Progenitor cell of endocrine pancreas (in vitro differentiated cells): ENCODE measurements around the gene RASSF3. TPM values are rescaled to one million over a fixed set of nuclear protein-coding genes. Genes with fewer than 3 reads are reported as not detected.

Experiments
- DNase-seq: peaks from one replicate; pipeline ENCODE4 v3.0.0; 2021; ENCODE audit warnings: low spot score; ENCODE audit not compliant: unreplicated experiment
- H3K27ac Mint-ChIP-seq: 2 replicates; pipeline ENCODE4 v1.8.0; 2021; ENCODE audit warnings: mild to moderate bottlenecking, moderate library complexity, mixed read lengths
- H3K27me3 Mint-ChIP-seq: 2 replicates; pipeline ENCODE4 v1.8.0; 2021; ENCODE audit warnings: mixed read lengths
- H3K36me3 Mint-ChIP-seq: 2 replicates; pipeline ENCODE4 v1.8.0; 2022; ENCODE audit warnings: mixed read lengths; ENCODE audit not compliant: insufficient read depth
- H3K4me1 Mint-ChIP-seq: 2 replicates; pipeline ENCODE4 v1.8.0; 2021; ENCODE audit warnings: low read depth, mixed read lengths
- H3K4me3 Mint-ChIP-seq: 2 replicates; pipeline ENCODE4 v1.8.0; 2021; ENCODE audit warnings: low read depth, mild to moderate bottlenecking, moderate library complexity, mixed read lengths
- H3K9me3 Mint-ChIP-seq: 2 replicates; pipeline ENCODE4 v1.8.0; 2021; ENCODE audit warnings: low read depth, mixed read lengths
- CTCF ChIP-seq: fragments of 200-600 bp; sonication (generic); IDR thresholded peaks from one replicate; pipeline ENCODE4 v1.5.0; 2021; ENCODE audit warnings: antibody characterized with exemption, mild to moderate bottlenecking; ENCODE audit not compliant: unreplicated experiment
- microRNA-seq: library from miRNA; unstranded; fragments of <30 nt; microRNA quantifications from one replicate; pipeline ENCODE4 v1.1.0, GENCODE V29; 2020; ENCODE audit warnings: borderline number of aligned reads; ENCODE audit not compliant: unreplicated experiment
- total RNA-seq: library from RNA; stranded (reverse); gene quantifications from 2 replicates; pipeline ENCODE4 v1.2.1, GENCODE V29; 2021

The RASSF3 gene
- total RNA-seq, 1 donor from 2014 or later: 20.7 TPM

- Mint-ChIP-seq H3K4me1 (peaks cover 15% of the 10 kb centered on the region), H3K27ac (no peak overlapping the region), H3K36me3 (peaks cover 43% of the 10 kb centered on the region), H3K4me3 (no peak overlapping the region), H3K9me3 (no peaks in the 10 kb centered on the region), H3K27me3 (no peaks in the 10 kb centered on the region)
- DNase-seq: no peak
- no peak for TF ChIP-seq CTCF
Measured at GRCh38 chr12:64743206-64743605, 132.9 kb downstream of the RASSF3 start.

GRCh38 chr12:64744422-64745258 lies 134.3 kb downstream of the RASSF3 start:
- H3K27ac Mint-ChIP-seq: peak overlapping the region; percentile 87
- peaks cover 15% of the 10 kb centered on the region for H3K4me1 Mint-ChIP-seq
- H3K27me3 Mint-ChIP-seq: no peaks in the 10 kb centered on the region
- no peak overlapping the region for H3K4me3 Mint-ChIP-seq
- TF ChIP-seq CTCF: no peak
- no peaks in the 10 kb centered on the region for H3K9me3 Mint-ChIP-seq
- DNase-seq: no peak
- H3K36me3 Mint-ChIP-seq: peaks cover 39% of the 10 kb centered on the region

- Mint-ChIP-seq H3K9me3 (no peaks in the 10 kb centered on the region), H3K27ac (peak overlapping the region; percentile 87), H3K4me3 (no peak overlapping the region), H3K36me3 (peaks cover 37% of the 10 kb centered on the region), H3K4me1 (peaks cover 15% of the 10 kb centered on the region), H3K27me3 (no peaks in the 10 kb centered on the region)
- DNase-seq: no peak
- no peak for TF ChIP-seq CTCF
Measured at GRCh38 chr12:64745259-64745807, 135.0 kb downstream of the RASSF3 start.

- Mint-ChIP-seq H3K27ac (no peak overlapping the region), H3K36me3 (peaks cover 31% of the 10 kb centered on the region), H3K4me1 (peaks cover 15% of the 10 kb centered on the region), H3K9me3 (no peaks in the 10 kb centered on the region), H3K27me3 (no peaks in the 10 kb centered on the region), H3K4me3 (no peak overlapping the region)
- DNase-seq: no peak
- TF ChIP-seq CTCF: no peak
Measured at GRCh38 chr12:64745980-64746379, 135.7 kb downstream of the RASSF3 start.

GRCh38 chr12:64746663-64747062 lies 136.4 kb downstream of the RASSF3 start:
- TF ChIP-seq CTCF: no peak
- Mint-ChIP-seq H3K4me3 (no peak overlapping the region), H3K27ac (no peak overlapping the region), H3K36me3 (peaks cover 26% of the 10 kb centered on the region), H3K9me3 (no peaks in the 10 kb centered on the region), H3K4me1 (peaks cover 15% of the 10 kb centered on the region), H3K27me3 (no peaks in the 10 kb centered on the region)
- DNase-seq: no peak

Small RNAs within 50 kb of the gene (microRNA-seq; reads per million reads assigned to microRNA genes)
- not detected for gene MIR548C
- not detected for gene MIR548Z

Other genes starting within 250 kb of the RASSF3 start
- 0.84 and 1.00 TPM in 2 replicates for gene C12orf56, start 219.7 kb upstream of the RASSF3 start, total RNA-seq
- 65.4 and 73.6 TPM in 2 replicates for gene XPOT, start 206.1 kb upstream of the RASSF3 start, total RNA-seq
- 20.2 and 20.4 TPM in 2 replicates for gene TBK1, start 158.4 kb upstream of the RASSF3 start, total RNA-seq
- gene GNS, start 148.9 kb downstream of the RASSF3 start, total RNA-seq: 71.5 and 78.8 TPM in 2 replicates
- 3.0 and 3.4 TPM in 2 replicates for gene TBC1D30, start 214.2 kb downstream of the RASSF3 start, total RNA-seq